OCI-LY1 (cell line): ENCODE results near the gene LHX1.

Experiments used
- H2AFZ ChIP-seq: fragments of 200-600 bp; sonication (generic), shearing (Covaris generic); 2 replicates; pipeline ENCODE4 v1.6.0; 2014; ENCODE audit warnings: antibody characterized with exemption, mild to moderate bottlenecking, low read length
- H3F3A ChIP-seq: fragments of 200-600 bp; sonication (generic), shearing (Covaris generic); 2 replicates; pipeline ENCODE4 v1.6.0; 2014; ENCODE audit warnings: mild to moderate bottlenecking, antibody characterized with exemption, low read length, moderate library complexity; ENCODE audit not compliant: insufficient read depth
- H3K27ac ChIP-seq: fragments of 200-600 bp; sonication (generic); 2 replicates; pipeline ENCODE4 v1.5.1; 2014; ENCODE audit warnings: low read length, mixed run types, mild to moderate bottlenecking, low read depth; ENCODE audit not compliant: poor library complexity, severe bottlenecking
- H3K27me3 ChIP-seq: fragments of 200-600 bp; sonication (generic); 2 replicates; pipeline ENCODE4 v1.6.0; 2014; ENCODE audit warnings: antibody characterized with exemption, mild to moderate bottlenecking, low read length, moderate library complexity; ENCODE audit not compliant: insufficient read depth
- H3K36me3 ChIP-seq: fragments of 200-600 bp; sonication (generic); 2 replicates; pipeline ENCODE4 v1.6.1; 2014; ENCODE audit warnings: mild to moderate bottlenecking, antibody characterized with exemption, low read length, moderate library complexity, mixed read lengths; ENCODE audit not compliant: insufficient read depth
- H3K4me1 ChIP-seq: fragments of 200-600 bp; sonication (generic); 2 replicates; pipeline ENCODE4 v1.5.1; 2014; ENCODE audit warnings: mild to moderate bottlenecking, low read length, moderate library complexity; ENCODE audit not compliant: insufficient read depth, severe bottlenecking
- H3K4me2 ChIP-seq: fragments of 200-600 bp; sonication (generic), shearing (Covaris generic); 2 replicates; pipeline ENCODE4 v1.6.1; 2014; ENCODE audit warnings: low read length
- H3K4me3 ChIP-seq: fragments of 200-600 bp; sonication (generic); 2 replicates; pipeline ENCODE4 v1.5.1; 2014; ENCODE audit warnings: low read length, low read depth, mild to moderate bottlenecking, mixed read lengths; ENCODE audit not compliant: poor library complexity, severe bottlenecking
- H3K79me2 ChIP-seq: fragments of 200-600 bp; shearing (Covaris generic); 2 replicates; pipeline ENCODE4 v1.6.1; 2016; ENCODE audit warnings: mixed run types, low read length, mixed read lengths; ENCODE audit not compliant: insufficient read depth
- H3K9ac ChIP-seq: fragments of 200-600 bp; sonication (generic), shearing (Covaris generic); 2 replicates; pipeline ENCODE4 v1.6.1; 2014; ENCODE audit warnings: mild to moderate bottlenecking, low read length, mixed read lengths
- H3K9me2 ChIP-seq: fragments of 200-600 bp; sonication (generic), shearing (Covaris generic); 2 replicates; pipeline ENCODE4 v1.6.1; 2014; ENCODE audit warnings: low read depth, mild to moderate bottlenecking, low read length, mixed read lengths
- H3K9me3 ChIP-seq: fragments of 200-600 bp; shearing (Covaris generic); 2 replicates; pipeline ENCODE4 v1.6.1; 2014; ENCODE audit warnings: low read length, mixed read lengths
- H4K20me1 ChIP-seq: fragments of 200-600 bp; sonication (generic), shearing (Covaris generic); 2 replicates; pipeline ENCODE4 v1.6.0; 2016; ENCODE audit warnings: mild to moderate bottlenecking, low read length; ENCODE audit not compliant: insufficient read depth
- EZH2 ChIP-seq: fragments of 200-600 bp; sonication (generic), shearing (Covaris generic); IDR thresholded peaks from 2 replicates; pipeline ENCODE4 v1.8.0; 2017; ENCODE audit warnings: borderline replicate concordance, mixed run types, mild to moderate bottlenecking, antibody characterized with exemption, low read length, moderate library complexity, mixed read lengths
- TF ChIP-seq, protein P1 (sequence below): fragments of 200-600 bp; sonication (generic), shearing (Covaris generic); IDR thresholded peaks from 2 replicates; pipeline ENCODE4 v1.5.1; 2017; ENCODE audit warnings: mild to moderate bottlenecking, antibody characterized with exemption, low read length, moderate library complexity, mixed read lengths

Gene LHX1

DNA sequence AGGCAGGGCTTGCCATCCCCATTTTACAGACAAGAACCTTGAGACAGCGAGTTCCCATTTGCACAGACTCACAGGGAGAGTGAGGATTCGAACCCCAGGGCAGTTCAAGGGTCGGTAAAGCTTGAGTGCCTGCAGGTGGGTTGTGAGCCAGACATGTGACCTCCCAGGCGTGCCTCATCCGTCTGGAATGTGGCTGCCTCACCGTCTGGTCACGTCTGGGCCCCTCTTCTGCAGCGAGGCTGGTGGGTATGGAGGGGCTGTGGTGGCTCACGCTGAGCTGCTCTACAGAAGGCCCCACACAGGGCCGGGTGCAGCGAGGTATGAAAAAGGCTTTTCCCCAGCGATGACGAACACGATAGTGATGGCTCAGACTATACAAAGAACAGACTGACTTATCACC is 35.8 kb upstream of the LHX1 start:
- no peaks in the 10 kb centered on the region for H3F3A ChIP-seq
- no peaks in the 10 kb centered on the region for H3K9me2 ChIP-seq
- H2AFZ ChIP-seq, result no peak overlapping the region
- no peaks in the 10 kb centered on the region for H3K27me3 ChIP-seq
- H3K9me3 ChIP-seq, result no peaks in the 10 kb centered on the region
- TF ChIP-seq, protein P1, sequence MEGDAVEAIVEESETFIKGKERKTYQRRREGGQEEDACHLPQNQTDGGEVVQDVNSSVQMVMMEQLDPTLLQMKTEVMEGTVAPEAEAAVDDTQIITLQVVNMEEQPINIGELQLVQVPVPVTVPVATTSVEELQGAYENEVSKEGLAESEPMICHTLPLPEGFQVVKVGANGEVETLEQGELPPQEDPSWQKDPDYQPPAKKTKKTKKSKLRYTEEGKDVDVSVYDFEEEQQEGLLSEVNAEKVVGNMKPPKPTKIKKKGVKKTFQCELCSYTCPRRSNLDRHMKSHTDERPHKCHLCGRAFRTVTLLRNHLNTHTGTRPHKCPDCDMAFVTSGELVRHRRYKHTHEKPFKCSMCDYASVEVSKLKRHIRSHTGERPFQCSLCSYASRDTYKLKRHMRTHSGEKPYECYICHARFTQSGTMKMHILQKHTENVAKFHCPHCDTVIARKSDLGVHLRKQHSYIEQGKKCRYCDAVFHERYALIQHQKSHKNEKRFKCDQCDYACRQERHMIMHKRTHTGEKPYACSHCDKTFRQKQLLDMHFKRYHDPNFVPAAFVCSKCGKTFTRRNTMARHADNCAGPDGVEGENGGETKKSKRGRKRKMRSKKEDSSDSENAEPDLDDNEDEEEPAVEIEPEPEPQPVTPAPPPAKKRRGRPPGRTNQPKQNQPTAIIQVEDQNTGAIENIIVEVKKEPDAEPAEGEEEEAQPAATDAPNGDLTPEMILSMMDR, result no peak
- TF ChIP-seq EZH2, result no peak
- no peaks in the 10 kb centered on the region for H3K36me3 ChIP-seq
- no peaks in the 10 kb centered on the region for H3K79me2 ChIP-seq
- no peaks in the 10 kb centered on the region for H4K20me1 ChIP-seq
- no peak overlapping the region for H3K4me2 ChIP-seq
- no peak overlapping the region for H3K4me3 ChIP-seq
- H3K27ac ChIP-seq, result no peak overlapping the region
- H3K4me1 ChIP-seq, result no peaks in the 10 kb centered on the region
- H3K9ac ChIP-seq, result no peak overlapping the region

DNA sequence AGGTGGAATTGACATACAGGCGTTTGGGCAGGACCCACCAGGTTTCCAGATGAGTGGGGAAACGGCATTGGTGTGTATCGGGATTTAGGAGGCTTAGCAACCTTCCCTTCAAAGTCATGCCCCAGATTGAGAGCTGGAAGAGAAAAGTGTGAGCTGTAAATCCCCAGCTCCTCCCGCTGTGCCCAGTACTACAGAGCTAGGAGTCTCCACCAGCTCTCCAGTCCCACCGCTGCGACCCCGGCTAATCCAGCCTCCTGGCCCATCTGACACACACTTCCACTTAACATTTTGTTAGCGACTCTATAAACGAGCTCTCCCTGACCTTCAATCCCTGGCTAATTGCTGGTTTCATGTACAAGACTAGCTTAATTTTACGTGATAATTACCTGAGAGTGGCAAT is 29.9 kb upstream of the LHX1 start:
- Histone ChIP-seq H3K27me3 (no peaks in the 10 kb centered on the region), H3F3A (no peaks in the 10 kb centered on the region), H3K4me3 (no peak overlapping the region), H3K9me2 (no peaks in the 10 kb centered on the region), H3K9me3 (no peaks in the 10 kb centered on the region), H4K20me1 (no peaks in the 10 kb centered on the region), H3K4me1 (no peaks in the 10 kb centered on the region), H3K79me2 (no peaks in the 10 kb centered on the region), H2AFZ (no peak overlapping the region), H3K36me3 (no peaks in the 10 kb centered on the region), H3K9ac (no peak overlapping the region), H3K4me2 (no peak overlapping the region), H3K27ac (no peak overlapping the region)
- no peak for TF ChIP-seq EZH2
- TF ChIP-seq, protein P1, result no peak

DNA sequence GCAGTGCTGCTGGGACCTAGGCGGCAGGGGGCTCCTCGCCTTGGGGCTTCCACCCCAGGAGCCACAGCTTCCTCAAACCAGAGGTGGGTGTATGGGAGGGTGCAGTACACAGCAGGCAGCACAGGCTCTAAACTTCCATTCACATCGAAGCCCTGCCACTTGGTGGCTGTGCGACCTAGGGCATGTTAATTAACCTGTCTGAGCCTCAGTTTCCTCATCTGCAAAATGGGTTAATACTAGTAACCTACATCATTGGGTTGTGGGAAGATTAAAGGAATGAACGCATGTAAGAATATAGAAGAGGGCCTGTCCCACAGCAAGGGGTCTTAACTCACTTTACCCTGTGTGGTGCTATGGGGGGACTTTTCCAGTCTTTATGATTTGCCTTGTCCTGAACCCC is 26.8 kb upstream of the LHX1 start:
- no peaks in the 10 kb centered on the region for H3K4me1 ChIP-seq
- H4K20me1 ChIP-seq, result no peaks in the 10 kb centered on the region
- no peaks in the 10 kb centered on the region for H3K27me3 ChIP-seq
- H2AFZ ChIP-seq, result no peak overlapping the region
- no peak overlapping the region for H3K4me3 ChIP-seq
- no peaks in the 10 kb centered on the region for H3F3A ChIP-seq
- no peak overlapping the region for H3K27ac ChIP-seq
- H3K4me2 ChIP-seq, result no peak overlapping the region
- no peak overlapping the region for H3K9ac ChIP-seq
- H3K9me3 ChIP-seq, result no peaks in the 10 kb centered on the region
- H3K36me3 ChIP-seq, result no peaks in the 10 kb centered on the region
- H3K79me2 ChIP-seq, result no peaks in the 10 kb centered on the region
- H3K9me2 ChIP-seq, result no peaks in the 10 kb centered on the region
- no peak for TF ChIP-seq EZH2
- TF ChIP-seq, protein P1, result no peak
